ENCODE data around the gene HSPA13. TPM values are rescaled to one million over a fixed set of nuclear protein-coding genes. Genes with fewer than 3 reads are reported as not detected.

HSPA13 gene
- total RNA-seq, 1 donor from 2014 or later, result 67.2 TPM

GRCh38 chr21:14403681-14404318 is 20.9 kb upstream of the HSPA13 start:
- H3K27me3 Mint-ChIP-seq (ENCODE audit: low read depth, unreplicated experiment), result no peaks in the 10 kb centered on the region
- no peaks in the 10 kb centered on the region for H4K20me1 ChIP-seq (ENCODE audit: insufficient read depth, low read length)
- no peak overlapping the region for H3K27ac Mint-ChIP-seq (ENCODE audit: unreplicated experiment)
- no peaks in the 10 kb centered on the region for H3K4me1 ChIP-seq (ENCODE audit: insufficient read depth, low read length)
- peak; percentile 11 for DNase-seq (ENCODE audit: low read depth)
- H3K36me3 ChIP-seq (ENCODE audit: insufficient read depth, low read length), result no peaks in the 10 kb centered on the region
- no peaks in the 10 kb centered on the region for H3K9me3 Mint-ChIP-seq (ENCODE audit: unreplicated experiment)
- TF ChIP-seq, protein P1, sequence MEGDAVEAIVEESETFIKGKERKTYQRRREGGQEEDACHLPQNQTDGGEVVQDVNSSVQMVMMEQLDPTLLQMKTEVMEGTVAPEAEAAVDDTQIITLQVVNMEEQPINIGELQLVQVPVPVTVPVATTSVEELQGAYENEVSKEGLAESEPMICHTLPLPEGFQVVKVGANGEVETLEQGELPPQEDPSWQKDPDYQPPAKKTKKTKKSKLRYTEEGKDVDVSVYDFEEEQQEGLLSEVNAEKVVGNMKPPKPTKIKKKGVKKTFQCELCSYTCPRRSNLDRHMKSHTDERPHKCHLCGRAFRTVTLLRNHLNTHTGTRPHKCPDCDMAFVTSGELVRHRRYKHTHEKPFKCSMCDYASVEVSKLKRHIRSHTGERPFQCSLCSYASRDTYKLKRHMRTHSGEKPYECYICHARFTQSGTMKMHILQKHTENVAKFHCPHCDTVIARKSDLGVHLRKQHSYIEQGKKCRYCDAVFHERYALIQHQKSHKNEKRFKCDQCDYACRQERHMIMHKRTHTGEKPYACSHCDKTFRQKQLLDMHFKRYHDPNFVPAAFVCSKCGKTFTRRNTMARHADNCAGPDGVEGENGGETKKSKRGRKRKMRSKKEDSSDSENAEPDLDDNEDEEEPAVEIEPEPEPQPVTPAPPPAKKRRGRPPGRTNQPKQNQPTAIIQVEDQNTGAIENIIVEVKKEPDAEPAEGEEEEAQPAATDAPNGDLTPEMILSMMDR (IDR thresholded peaks at IDR 0.05; ENCODE audit: insufficient read depth, low read depth, low read length), result peak; percentile 48
- TF ChIP-seq EZH2 (IDR thresholded peaks at IDR 0.05; ENCODE audit: insufficient read depth, low read length), result no peak
- no peaks in the 10 kb centered on the region for H3K27me3 ChIP-seq (ENCODE audit: insufficient read depth, low read length)
- H2AFZ ChIP-seq (ENCODE audit: low read depth, low read length), result no peak overlapping the region
- no peak overlapping the region for H3K4me2 ChIP-seq (ENCODE audit: low read length)
- H3K9me3 ChIP-seq (ENCODE audit: insufficient read depth, low read depth, low read length), result no peaks in the 10 kb centered on the region
- H3K36me3 Mint-ChIP-seq (ENCODE audit: low read depth, unreplicated experiment), result no peaks in the 10 kb centered on the region
- no peak overlapping the region for H3K4me3 ChIP-seq (ENCODE audit: insufficient read depth, low read depth, low read length)
- no peak overlapping the region for H3K27ac ChIP-seq (ENCODE audit: low read depth, low read length)
- H3K4me3 Mint-ChIP-seq (ENCODE audit: unreplicated experiment), result no peak overlapping the region
- FAIRE-seq, result peak; percentile 66
- no peak overlapping the region for H3K9ac ChIP-seq (ENCODE audit: low read length)
- H3K4me1 Mint-ChIP-seq (ENCODE audit: low read depth, unreplicated experiment), result no peaks in the 10 kb centered on the region
- no peaks in the 10 kb centered on the region for H3K79me2 ChIP-seq (ENCODE audit: insufficient read depth, low read length)

- no peaks in the 10 kb centered on the region for H3K9me3 ChIP-seq (ENCODE audit: insufficient read depth, low read depth, low read length)
- no peaks in the 10 kb centered on the region for H3K36me3 ChIP-seq (ENCODE audit: insufficient read depth, low read length)
- H3K9ac ChIP-seq (ENCODE audit: low read length), result no peak overlapping the region
- no peaks in the 10 kb centered on the region for H3K4me1 ChIP-seq (ENCODE audit: insufficient read depth, low read length)
- no peaks in the 10 kb centered on the region for H3K79me2 ChIP-seq (ENCODE audit: insufficient read depth, low read length)
- Mint-ChIP-seq H3K27me3 (ENCODE audit: low read depth, unreplicated experiment) (no peaks in the 10 kb centered on the region), H3K36me3 (ENCODE audit: low read depth, unreplicated experiment) (no peaks in the 10 kb centered on the region), H3K27ac (ENCODE audit: unreplicated experiment) (no peak overlapping the region), H3K4me1 (ENCODE audit: low read depth, unreplicated experiment) (no peaks in the 10 kb centered on the region), H3K4me3 (ENCODE audit: unreplicated experiment) (no peak overlapping the region), H3K9me3 (ENCODE audit: unreplicated experiment) (no peaks in the 10 kb centered on the region)
- H4K20me1 ChIP-seq (ENCODE audit: insufficient read depth, low read length), result no peaks in the 10 kb centered on the region
- no peak overlapping the region for H3K4me2 ChIP-seq (ENCODE audit: low read length)
- no peak overlapping the region for H2AFZ ChIP-seq (ENCODE audit: low read depth, low read length)
- H3K4me3 ChIP-seq (ENCODE audit: insufficient read depth, low read depth, low read length), result no peak overlapping the region
- FAIRE-seq (no peak), DNase-seq (ENCODE audit: low read depth) (no peak)
- H3K27ac ChIP-seq (ENCODE audit: low read depth, low read length), result no peak overlapping the region
- no peaks in the 10 kb centered on the region for H3K27me3 ChIP-seq (ENCODE audit: insufficient read depth, low read length)
- TF ChIP-seq, protein P1 (IDR thresholded peaks at IDR 0.05; ENCODE audit: insufficient read depth, low read depth, low read length), result no peak
- no peak for TF ChIP-seq EZH2 (IDR thresholded peaks at IDR 0.05; ENCODE audit: insufficient read depth, low read length)
Observed at GRCh38 chr21:14401217-14401616, 18.3 kb upstream of the HSPA13 start.

DNA sequence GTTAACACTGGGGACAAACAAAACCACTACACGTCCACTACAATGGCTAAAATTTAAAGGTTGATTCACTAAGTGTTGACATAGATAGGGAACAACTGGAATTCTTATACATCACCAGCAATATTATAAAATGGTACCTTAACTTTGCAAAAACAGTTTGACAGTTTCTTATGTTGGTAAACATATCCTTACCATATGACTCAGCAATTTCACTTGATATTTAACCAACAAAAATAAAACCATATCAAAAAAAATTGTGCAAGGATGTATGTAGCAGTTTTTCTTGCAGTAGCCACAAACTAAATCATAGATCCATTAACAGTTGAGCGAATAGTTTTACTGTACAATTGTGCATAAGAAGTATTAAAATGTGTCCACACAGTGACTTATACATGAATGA is 5.3 kb upstream of the HSPA13 start:
- Histone ChIP-seq H3K9me3 (ENCODE audit: insufficient read depth, low read depth, low read length) (no peaks in the 10 kb centered on the region), H3K27ac (ENCODE audit: low read depth, low read length) (no peak overlapping the region), H3K9ac (ENCODE audit: low read length) (no peak overlapping the region), H3K4me1 (ENCODE audit: insufficient read depth, low read length) (peaks cover 5% of the 10 kb centered on the region), H3K4me3 (ENCODE audit: insufficient read depth, low read depth, low read length) (no peak overlapping the region), H3K79me2 (ENCODE audit: insufficient read depth, low read length) (no peaks in the 10 kb centered on the region), H3K4me2 (ENCODE audit: low read length) (no peak overlapping the region), H4K20me1 (ENCODE audit: insufficient read depth, low read length) (no peaks in the 10 kb centered on the region), H3K36me3 (ENCODE audit: insufficient read depth, low read length) (no peaks in the 10 kb centered on the region), H3K27me3 (ENCODE audit: insufficient read depth, low read length) (no peaks in the 10 kb centered on the region), H2AFZ (ENCODE audit: low read depth, low read length) (no peak overlapping the region)
- FAIRE-seq (no peak), DNase-seq (ENCODE audit: low read depth) (no peak)
- Mint-ChIP-seq H3K27me3 (ENCODE audit: low read depth, unreplicated experiment) (no peaks in the 10 kb centered on the region), H3K27ac (ENCODE audit: unreplicated experiment) (no peak overlapping the region), H3K36me3 (ENCODE audit: low read depth, unreplicated experiment) (no peaks in the 10 kb centered on the region), H3K9me3 (ENCODE audit: unreplicated experiment) (no peaks in the 10 kb centered on the region), H3K4me3 (ENCODE audit: unreplicated experiment) (no peak overlapping the region), H3K4me1 (ENCODE audit: low read depth, unreplicated experiment) (peaks cover 5% of the 10 kb centered on the region)
- no peak for TF ChIP-seq EZH2 (IDR thresholded peaks at IDR 0.05; ENCODE audit: insufficient read depth, low read length)
- TF ChIP-seq, protein P1 (IDR thresholded peaks at IDR 0.05; ENCODE audit: insufficient read depth, low read depth, low read length), result no peak

All from astrocyte (in vitro differentiated cells and primary cell).